Myometrial cell (primary cell): ENCODE data around the gene NAGS. TPM values are rescaled to one million over a fixed set of nuclear protein-coding genes. Genes with fewer than 3 reads are reported as not detected.

Source experiments
- total RNA-seq: library from RNA; depleted of rRNA; stranded (reverse); fragments of >200 nt; gene quantifications from 2 replicates; pipeline ENCODE4 v1.2.3, GENCODE V29; 2015

Gene NAGS, protein sequence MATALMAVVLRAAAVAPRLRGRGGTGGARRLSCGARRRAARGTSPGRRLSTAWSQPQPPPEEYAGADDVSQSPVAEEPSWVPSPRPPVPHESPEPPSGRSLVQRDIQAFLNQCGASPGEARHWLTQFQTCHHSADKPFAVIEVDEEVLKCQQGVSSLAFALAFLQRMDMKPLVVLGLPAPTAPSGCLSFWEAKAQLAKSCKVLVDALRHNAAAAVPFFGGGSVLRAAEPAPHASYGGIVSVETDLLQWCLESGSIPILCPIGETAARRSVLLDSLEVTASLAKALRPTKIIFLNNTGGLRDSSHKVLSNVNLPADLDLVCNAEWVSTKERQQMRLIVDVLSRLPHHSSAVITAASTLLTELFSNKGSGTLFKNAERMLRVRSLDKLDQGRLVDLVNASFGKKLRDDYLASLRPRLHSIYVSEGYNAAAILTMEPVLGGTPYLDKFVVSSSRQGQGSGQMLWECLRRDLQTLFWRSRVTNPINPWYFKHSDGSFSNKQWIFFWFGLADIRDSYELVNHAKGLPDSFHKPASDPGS
- 10.1 and 10.8 TPM in 2 replicates for total RNA-seq

DNA sequence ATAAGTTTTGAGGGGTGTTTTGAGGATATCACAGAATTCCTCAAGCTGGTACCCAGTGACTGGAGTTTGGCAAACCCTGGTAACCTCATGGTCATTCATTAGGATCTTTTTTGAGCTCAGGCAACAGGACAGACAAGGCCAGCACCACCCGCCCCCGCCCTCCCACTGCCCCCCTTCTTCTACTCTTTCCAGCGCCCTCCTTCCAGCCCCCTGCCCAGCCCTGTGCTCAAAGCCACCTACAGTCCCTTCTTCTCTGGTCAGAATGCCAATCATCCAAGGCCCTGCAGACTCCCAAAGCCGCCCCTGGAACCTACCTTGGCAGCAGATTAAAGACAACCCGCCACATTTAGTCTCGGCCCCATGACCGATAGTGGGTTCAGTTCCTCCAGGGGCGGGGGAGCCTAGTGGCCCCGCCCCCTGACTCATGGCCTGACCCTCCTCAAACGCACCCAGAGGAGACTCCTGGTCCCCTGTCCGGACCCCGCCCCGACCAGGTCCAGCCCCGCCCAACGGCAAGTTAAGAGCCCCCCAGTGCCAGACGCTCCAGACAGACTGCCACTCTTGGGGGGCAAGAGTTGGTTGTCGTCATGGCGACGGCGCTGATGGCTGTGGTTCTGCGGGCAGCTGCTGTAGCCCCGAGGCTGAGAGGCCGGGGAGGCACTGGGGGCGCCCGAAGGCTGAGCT, at the start of gene NAGS:
Gene NAGS (plus strand): TSS at position 546 of the 684 bp plus-strand sequence. CDS start 42 bp downstream, at position 588.

DNA sequence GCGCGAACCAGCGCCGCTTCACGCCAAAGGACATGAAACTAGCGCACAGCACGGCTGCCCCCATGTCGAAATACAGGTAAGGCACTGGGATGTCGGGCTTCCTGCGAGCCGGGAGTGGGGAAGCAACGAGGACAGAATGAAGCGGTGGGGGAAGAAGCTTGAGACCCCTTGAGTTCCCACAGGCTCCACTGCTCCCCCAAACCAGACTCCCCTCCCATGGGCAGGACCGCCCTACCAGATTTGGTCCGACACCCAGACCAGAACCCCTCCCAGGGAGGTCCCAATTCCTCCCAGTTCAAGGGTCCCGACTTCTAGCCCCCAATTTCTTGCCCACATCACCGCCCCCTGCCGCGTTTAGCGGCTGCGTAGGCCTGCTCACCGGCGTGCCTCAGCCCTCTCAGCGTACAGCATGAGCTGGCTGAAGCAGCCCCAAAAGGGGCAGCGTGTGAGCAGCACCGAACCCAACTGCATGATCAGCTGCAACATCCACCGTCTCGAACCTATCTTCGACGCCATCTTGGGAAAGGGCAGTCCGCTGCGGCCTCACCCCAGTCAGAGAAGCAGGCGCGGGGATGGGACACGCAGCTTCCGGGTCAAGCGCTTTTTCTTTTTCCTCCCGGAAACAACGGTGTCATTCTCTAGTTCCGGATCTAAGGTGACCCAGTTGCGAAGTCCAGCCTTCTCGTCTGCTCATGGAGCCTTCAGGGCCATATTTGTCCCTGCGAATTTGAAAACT, 10.2 kb downstream of the NAGS start, which contains the start of gene TMEM101:
Gene TMEM101 (minus strand): TSS at position 527 of the 736 bp plus-strand sequence. CDS start 11 bp downstream, at position 516.

Other genes with a start within 250 kb of the NAGS start
- not detected in 2 replicates for gene SOST, start 245.8 kb upstream of the NAGS start, total RNA-seq
- 37.6 and 40.9 TPM in 2 replicates for gene DUSP3, start 225.6 kb upstream of the NAGS start, total RNA-seq
- gene CFAP97D1, start 224.2 kb upstream of the NAGS start, total RNA-seq: not detected in 2 replicates
- gene MPP3, start 171.5 kb upstream of the NAGS start, total RNA-seq: 2.9 and 3.5 TPM in 2 replicates
- not detected in 2 replicates for gene CD300LG, start 157.4 kb upstream of the NAGS start, total RNA-seq
- gene MPP2, start 97.1 kb upstream of the NAGS start, total RNA-seq: 0.58 and 3.9 TPM in 2 replicates
- gene PPY, start 62.1 kb upstream of the NAGS start, total RNA-seq: not detected in 2 replicates
- not detected in 2 replicates for gene PYY, start 50.7 kb upstream of the NAGS start, total RNA-seq
- gene TMEM101, start 10.3 kb downstream of the NAGS start, total RNA-seq: 78.2 and 83.9 TPM in 2 replicates
- 50.2 and 60.8 TPM in 2 replicates for gene LSM12, start 62.0 kb downstream of the NAGS start, total RNA-seq
- 44.8 and 57.4 TPM in 2 replicates for gene G6PC3, start 66.1 kb downstream of the NAGS start, total RNA-seq
- gene HDAC5, start 119.0 kb downstream of the NAGS start, total RNA-seq: 28.0 and 38.5 TPM in 2 replicates
- gene HROB, start 137.3 kb downstream of the NAGS start, total RNA-seq: 4.0 and 5.7 TPM in 2 replicates
- gene ASB16, start 166.1 kb downstream of the NAGS start, total RNA-seq: not detected in 2 replicates
- gene TMUB2, start 182.3 kb downstream of the NAGS start, total RNA-seq: 26.8 and 45.3 TPM in 2 replicates
- 45.6 and 50.9 TPM in 2 replicates for gene ATXN7L3, start 195.3 kb downstream of the NAGS start, total RNA-seq
- 30.6 and 35.4 TPM in 2 replicates for gene UBTF, start 215.1 kb downstream of the NAGS start, total RNA-seq